ENCODE results near the gene PRR23C.
"Not testable (repeated sequence)": the region's sequence is repeated elsewhere in the genome, so short reads cannot be mapped to it uniquely, and the experiment has no call there.

Gene PRR23C

DNA sequence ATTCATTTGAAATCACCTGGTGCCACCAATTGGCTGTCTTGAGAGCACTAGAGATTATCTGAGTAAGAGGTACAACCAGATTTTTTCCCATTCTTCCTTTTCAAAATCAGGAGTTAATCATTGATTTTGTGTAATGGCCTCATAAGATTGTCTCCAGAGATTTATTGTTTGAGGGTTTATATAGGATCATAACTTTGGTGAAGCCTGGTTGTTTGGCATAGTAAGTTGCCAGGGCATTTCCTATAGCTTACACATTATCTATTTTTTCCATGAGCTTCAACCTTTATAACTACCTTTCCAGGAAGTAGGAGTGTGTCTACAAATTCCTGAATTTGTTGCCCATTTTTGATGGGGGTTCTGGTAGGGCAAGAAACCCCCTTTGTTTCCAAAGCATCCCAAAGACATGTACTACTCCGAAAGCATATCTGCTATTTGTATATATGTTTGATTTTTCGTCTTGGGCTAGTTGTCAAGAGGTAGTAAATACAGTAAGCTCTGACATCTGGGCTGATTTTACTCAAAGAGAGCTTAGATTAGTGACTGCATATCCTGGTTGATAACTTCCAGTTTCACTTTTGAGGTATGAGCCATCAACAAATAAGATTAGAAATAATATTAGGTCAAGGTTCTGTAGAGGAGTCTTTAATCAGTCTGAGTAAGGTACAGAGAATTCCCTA is 12.2 kb downstream of the PRR23C start:
- H3K9me3 Mint-ChIP-seq, result peaks cover 18% of the 10 kb centered on the region
- peaks cover 5% of the 10 kb centered on the region for H3K27me3 Mint-ChIP-seq (ENCODE audit: low read depth)
- no peak overlapping the region for H3K27ac Mint-ChIP-seq
- no peak overlapping the region for H3K4me3 Mint-ChIP-seq
- no peaks in the 10 kb centered on the region for H3K4me1 Mint-ChIP-seq
- no peaks in the 10 kb centered on the region for H3K36me3 Mint-ChIP-seq (ENCODE audit: low read depth)
- TF ChIP-seq, protein P1, sequence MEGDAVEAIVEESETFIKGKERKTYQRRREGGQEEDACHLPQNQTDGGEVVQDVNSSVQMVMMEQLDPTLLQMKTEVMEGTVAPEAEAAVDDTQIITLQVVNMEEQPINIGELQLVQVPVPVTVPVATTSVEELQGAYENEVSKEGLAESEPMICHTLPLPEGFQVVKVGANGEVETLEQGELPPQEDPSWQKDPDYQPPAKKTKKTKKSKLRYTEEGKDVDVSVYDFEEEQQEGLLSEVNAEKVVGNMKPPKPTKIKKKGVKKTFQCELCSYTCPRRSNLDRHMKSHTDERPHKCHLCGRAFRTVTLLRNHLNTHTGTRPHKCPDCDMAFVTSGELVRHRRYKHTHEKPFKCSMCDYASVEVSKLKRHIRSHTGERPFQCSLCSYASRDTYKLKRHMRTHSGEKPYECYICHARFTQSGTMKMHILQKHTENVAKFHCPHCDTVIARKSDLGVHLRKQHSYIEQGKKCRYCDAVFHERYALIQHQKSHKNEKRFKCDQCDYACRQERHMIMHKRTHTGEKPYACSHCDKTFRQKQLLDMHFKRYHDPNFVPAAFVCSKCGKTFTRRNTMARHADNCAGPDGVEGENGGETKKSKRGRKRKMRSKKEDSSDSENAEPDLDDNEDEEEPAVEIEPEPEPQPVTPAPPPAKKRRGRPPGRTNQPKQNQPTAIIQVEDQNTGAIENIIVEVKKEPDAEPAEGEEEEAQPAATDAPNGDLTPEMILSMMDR (IDR thresholded peaks at IDR 0.05; ENCODE audit: unreplicated experiment in 3 of 3), result no peak

DNA sequence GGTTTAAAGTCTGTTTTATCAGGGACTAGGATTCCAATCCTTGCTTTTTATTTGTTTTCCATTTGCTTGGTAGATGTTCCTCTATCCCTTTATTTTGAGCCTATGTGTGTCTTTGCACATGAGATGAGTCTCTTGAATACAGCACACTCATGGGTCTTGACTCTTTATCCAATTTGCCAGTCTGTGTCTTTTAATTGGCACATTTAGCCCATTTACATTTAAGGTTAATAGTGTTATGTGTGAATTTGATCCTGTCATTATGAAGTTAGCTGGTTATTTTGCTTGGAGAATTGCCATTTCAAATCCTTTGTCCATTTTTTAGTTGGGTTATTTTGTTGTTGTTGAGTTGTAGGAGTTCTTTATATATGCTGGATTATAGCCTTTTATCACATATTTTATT is 14.1 kb downstream of the PRR23C start:
- H3K4me1 Mint-ChIP-seq; H3K27me3 Mint-ChIP-seq (ENCODE audit: low read depth); H3K4me3 Mint-ChIP-seq; H3K27ac Mint-ChIP-seq; H3K36me3 Mint-ChIP-seq (ENCODE audit: low read depth): not testable (repeated sequence)
- peaks cover 18% of the 10 kb centered on the region for H3K9me3 Mint-ChIP-seq

DNA sequence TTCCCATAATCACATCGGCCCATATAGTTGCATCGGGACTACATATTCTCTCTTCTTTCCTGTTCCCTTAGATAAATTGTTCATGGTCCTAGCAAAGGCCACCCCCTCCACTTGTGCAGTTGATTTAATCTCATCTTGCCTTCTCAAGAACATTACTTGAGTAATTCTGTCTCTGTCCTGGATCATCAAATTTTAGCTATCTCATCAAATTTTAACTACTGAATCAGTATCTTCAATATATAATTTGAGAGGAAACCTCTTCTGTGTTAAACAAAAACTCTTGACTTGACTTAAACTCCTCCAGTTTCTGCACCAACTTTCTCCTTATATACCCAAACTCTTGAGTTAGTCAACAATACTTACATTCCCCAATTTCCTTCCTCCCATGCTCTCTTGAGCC is 19.7 kb downstream of the PRR23C start:
- Mint-ChIP-seq H3K9me3 (peaks cover 11% of the 10 kb centered on the region), H3K27ac (no peak overlapping the region), H3K36me3 (ENCODE audit: low read depth) (no peaks in the 10 kb centered on the region), H3K4me1 (no peaks in the 10 kb centered on the region), H3K27me3 (ENCODE audit: low read depth) (no peaks in the 10 kb centered on the region), H3K4me3 (no peak overlapping the region)
- TF ChIP-seq, protein P1 (IDR thresholded peaks at IDR 0.05; ENCODE audit: unreplicated experiment in 3 of 3), result no peak

DNA sequence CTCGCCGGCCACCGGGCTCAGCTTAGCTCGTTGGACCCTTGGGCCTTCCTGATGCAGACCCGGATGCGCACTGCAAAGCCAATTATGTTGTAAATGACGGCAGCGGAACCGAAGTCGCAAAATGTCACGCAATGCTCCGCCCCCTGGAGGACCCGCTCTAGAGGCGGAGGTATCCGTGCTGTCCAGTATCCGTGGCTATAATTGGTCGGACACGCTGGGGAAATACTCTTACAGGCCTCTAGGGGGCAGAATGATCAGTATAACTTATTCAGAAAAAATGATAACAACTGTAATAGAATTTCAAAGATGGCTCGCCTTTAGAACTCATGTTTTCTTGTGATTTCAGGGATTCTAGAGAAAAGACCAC is 23.8 kb downstream of the PRR23C start, which contains the start of gene PRR23B:
TSS of gene PRR23B (minus strand) at position 59 of the 367 bp plus-strand sequence. CDS start 265 bp downstream, outside the sequence.
- Mint-ChIP-seq H3K4me1 (no peaks in the 10 kb centered on the region), H3K36me3 (ENCODE audit: low read depth) (peaks cover 7% of the 10 kb centered on the region), H3K4me3 (no peak within 1 kb of the TSS), H3K27ac (no peak within 1 kb of the TSS), H3K9me3 (peaks cover 14% of the 10 kb centered on the region), H3K27me3 (ENCODE audit: low read depth) (no peaks in the 10 kb centered on the region)
- TF ChIP-seq, protein P1 (IDR thresholded peaks at IDR 0.05; ENCODE audit: unreplicated experiment in 3 of 3), result no peak

DNA sequence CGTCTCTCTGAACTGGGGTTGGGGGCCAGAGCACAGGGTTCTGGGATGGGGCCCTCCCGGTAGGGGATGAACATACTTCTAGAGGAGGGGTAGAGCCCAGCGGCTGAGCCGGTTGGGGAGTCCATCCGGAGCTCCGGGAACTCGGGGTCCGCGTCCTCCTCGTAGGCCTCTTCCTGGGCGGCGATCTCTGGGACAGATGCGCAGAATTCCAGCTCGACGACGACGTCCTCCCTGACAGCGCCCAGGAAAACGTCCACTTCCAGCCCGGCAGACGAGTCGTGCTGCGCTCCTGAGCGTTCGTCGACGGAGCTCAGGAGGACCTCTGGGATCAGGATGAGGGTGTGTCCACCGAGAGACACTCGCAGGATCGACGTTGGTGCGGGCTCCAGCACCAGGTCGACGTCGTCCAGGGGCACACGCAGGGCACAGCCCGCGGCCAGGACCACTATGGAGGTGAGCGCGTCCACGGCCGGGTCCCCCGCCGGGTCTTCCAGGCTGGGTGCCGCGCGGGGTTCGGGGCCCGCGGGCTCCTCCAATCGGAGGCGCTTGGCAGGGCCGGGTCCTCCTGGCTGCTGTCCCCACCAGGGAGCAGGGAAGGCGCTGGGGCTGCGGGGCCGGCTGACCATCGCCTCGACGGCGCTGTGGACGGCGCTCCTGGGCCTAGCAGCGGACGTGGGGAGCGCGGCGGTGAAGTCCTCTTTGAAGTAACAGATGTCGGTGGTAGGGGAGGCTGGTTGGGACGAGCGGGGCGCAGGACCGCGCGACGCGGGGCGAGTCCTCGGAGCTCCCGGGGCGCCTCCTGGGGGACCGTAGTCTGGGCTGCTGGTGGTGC is 24.4 kb downstream of the PRR23C start:
- Mint-ChIP-seq H3K4me3 (no peak overlapping the region), H3K9me3 (peaks cover 14% of the 10 kb centered on the region), H3K27ac (no peak overlapping the region), H3K36me3 (ENCODE audit: low read depth) (peaks cover 7% of the 10 kb centered on the region), H3K27me3 (ENCODE audit: low read depth) (no peaks in the 10 kb centered on the region), H3K4me1 (no peaks in the 10 kb centered on the region)
- TF ChIP-seq, protein P1 (IDR thresholded peaks at IDR 0.05; ENCODE audit: unreplicated experiment in 3 of 3), result no peak

DNA sequence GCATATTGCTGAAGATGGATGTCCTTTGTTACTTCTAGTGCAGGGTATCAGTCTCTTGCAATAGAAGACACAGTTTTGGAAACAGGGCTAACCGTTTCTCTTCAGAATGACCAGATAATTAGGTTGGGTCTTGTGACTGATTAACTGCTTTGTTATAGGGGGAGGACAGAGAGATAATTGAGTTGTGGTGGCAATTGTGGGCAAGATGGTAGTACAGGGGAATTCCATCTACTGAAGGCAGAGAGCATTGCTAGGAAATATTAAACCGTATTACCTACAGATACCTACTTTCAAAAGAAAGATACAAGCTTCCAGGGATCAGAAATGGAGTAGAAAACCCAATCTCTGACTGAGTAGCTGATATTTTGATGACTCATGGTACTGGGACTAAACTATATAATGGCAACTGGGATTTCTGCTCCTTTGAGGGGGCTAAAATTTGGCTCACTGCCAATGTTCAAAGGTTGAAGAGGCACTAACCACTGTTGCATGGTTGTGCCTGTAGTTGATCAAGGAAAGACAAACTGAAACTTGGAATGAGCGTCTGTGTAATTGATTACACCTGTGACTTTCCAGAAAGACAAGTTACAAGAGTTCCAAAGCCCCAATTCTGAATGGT is 28.2 kb downstream of the PRR23C start:
- no peak overlapping the region for H3K27ac Mint-ChIP-seq
- peaks cover 7% of the 10 kb centered on the region for H3K36me3 Mint-ChIP-seq (ENCODE audit: low read depth)
- TF ChIP-seq, protein P1 (IDR thresholded peaks at IDR 0.05; ENCODE audit: unreplicated experiment in 3 of 3), result no peak
- no peaks in the 10 kb centered on the region for H3K27me3 Mint-ChIP-seq (ENCODE audit: low read depth)
- H3K4me3 Mint-ChIP-seq, result no peak overlapping the region
- no peaks in the 10 kb centered on the region for H3K4me1 Mint-ChIP-seq
- H3K9me3 Mint-ChIP-seq, result peaks cover 31% of the 10 kb centered on the region

Data from nephron (organoid).